ENCODE results near the gene RILPL2.
"Not testable (repeated sequence)": the region's sequence is repeated elsewhere in the genome, so short reads cannot be mapped to it uniquely, and the experiment has no call there.

Gene RILPL2

DNA sequence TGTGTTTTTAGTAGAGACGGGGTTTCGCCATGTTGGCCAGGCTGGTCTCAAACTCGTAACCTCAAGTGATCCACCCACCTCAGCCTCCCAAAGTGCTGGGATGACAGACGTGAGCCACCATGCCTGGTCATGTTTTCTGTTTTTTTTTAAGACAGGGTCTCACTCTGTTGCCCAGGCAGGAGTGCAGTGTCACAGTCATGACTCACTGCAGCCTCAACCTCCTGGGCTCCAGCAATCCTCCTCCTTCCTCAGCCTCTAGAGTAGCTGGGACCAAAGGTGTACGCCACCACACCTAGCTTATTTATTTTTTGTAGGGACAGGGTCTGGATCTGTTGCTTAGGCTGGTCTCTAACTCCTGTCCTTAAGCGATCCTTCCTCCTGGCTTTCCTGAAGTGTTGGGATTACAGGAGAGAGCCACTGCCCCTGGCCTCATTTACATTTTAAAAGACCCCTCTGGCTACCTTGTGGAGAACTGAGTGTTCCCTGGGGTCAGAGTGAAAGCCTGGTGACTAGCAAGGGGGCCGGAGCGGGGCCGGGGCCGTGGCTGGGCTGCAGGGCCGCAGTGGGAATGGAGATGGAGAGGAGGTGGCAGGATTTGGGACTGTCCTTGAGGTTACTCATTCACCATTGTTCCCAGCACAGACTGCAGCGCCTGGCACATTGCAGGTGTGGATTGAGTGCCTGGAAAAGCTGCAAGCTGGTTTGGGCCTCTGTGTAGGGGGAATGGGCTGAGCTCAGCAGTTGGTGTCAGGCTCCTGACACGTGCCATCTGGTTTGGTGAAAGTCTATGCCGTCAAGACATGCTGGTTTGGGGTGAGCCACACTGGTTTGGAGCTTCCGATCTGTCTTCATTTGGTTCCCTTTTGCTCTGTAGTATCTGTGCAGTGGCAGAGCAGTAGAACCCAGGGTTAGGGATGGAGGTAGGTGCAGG lies 34.5 kb downstream of the RILPL2 start:
- no peak for ATAC-seq

DNA sequence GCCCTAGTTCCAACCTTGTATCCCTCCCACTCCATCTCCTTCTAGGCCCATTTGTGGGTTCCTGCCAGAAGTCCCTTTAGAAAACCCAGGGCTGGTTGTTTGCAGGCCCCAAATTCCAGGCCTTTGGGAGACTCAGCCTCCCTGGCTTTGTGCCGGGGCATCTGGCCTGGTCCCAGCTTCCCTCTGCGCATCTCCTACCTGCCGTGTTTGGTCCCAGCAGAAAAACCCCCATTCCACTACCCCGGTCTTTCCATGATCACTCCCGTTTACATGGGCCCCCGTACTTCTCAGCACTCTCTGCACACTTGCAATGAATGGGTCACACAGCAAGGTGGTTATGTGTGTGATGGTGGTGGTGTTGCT lies 37.2 kb downstream of the RILPL2 start:
- ATAC-seq = no peak

DNA sequence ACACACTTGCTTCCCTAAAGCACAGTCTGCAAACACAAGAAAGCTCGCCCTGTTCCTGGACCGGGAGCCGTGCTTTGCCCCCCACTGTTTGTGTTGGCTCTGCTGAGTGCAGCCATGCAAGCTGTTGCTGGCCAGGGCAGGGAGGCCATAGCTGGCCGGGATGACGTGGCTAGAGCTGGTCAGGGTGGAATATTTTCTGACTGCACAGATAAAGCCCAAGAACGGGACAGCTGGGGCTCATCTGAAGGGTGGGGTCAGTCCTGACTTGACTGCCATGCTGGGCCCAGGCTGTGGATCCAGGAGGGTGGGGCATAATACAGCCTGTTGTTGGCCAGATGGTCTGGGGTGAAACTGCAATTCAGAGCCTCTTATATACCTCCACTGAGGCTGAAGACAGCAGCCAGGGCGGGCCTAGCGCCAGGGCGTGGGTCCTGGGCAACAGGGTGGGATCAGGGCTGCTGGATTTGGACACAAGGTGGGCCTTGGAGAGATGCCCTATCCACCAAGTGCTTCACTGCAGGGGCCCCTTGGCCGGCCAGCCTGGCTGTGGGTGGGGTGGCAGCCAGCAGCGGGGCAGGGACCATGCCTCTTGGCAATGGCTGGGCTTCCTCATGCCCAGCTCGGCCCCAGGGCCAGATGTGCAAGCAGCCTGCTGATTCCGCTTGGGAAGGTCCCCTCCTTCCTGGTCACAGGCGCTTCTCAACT lies 37.8 kb downstream of the RILPL2 start:
- no peak for ATAC-seq

DNA sequence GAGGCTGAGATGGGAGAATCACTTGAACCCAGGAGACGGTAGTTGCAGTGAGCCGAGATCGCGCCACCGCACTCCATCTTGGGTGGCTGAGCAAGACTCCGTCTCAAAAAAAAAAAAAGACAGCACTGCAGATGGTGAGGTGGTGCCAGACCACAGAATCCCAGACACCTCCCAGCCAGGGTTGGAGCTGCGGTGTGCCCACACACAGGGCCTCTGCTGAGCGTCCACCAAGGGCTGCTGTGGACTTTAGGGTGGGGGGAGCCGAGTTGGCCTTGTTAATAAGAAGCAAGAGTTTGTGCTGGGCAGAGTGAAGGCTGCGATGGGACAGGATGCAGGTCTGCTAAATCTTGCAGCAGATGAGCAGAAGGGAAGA lies 38.3 kb downstream of the RILPL2 start:
- ATAC-seq = no peak

DNA sequence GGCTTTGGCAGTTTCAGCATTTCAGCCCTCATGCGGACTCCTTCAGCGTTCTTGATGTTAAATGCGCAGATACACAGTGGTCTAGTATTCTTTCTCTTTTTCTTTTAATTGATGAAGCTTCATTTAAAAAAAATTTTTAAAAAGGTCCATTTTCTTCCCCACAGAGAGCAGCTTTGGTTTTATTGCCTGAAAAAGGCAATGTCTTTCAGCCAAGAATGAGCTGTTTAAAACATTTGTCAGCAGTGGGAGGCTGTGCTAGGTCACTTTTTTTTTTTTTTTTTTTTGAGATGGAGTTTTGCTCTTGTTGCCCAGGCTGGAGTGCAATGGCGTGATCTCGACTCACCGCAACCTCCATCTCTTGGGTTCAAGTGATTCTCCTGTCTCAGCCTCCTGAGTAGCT lies 39.1 kb downstream of the RILPL2 start:
- ATAC-seq = no peak

DNA sequence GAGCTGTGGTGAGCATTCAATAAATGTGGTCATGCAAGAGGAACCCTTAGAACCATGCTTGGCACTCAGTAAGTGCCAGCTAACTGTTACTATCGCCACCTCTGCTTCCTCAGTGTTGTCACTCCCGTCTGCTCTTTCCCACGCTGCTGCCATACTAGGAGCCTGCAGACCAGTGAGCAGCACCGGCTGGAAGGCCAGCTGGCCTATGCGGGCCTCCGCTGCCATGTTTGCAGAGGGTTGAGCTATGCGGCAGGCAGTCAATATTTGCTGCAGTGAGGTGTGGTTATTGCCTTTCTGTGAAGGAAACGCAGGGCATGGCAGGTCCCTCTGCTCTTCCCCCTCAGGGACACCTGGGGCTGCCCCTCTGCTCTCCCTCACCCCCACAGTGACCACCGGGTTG lies 39.5 kb downstream of the RILPL2 start:
- ATAC-seq = no peak

DNA sequence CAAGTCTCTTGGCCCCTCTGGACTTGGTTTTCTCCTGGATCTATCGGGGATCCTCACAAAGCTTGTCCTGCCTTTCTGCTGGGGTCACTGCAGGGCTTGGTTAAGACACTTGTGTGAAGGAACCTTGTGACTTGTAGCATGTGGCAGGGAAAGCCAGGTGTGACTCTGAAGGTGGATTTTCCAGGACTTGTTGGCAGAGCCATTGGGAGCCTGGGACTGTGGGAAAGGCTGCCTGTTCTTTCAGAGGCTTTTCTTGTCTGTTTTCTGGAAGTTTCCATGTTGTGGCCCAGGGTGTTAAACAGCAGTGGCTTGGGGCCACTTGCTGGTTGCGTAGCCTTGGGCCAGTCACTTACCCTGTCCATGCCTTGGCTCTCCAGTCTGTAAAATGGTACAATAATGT lies 39.9 kb downstream of the RILPL2 start:
- no peak for ATAC-seq

DNA sequence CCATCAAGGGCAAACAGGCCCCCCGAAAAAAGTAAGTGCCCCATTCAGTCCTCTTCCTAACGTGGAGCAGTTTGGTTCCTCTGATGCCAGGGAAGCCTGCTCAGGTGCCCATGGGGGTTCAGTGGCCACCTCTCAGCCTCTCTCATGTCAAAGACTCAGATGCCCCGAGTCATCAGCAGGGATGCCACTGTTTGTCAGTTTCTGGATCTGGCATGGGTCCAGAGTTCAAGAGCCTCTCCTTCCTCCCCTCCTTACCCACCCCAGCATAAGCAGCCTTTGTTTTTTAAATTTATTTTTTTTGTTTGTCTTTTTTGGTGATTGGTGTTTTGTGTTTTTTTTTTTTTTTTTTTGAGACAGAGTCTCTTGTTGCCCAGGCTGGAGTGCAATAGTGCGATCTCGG lies 41.2 kb downstream of the RILPL2 start:
- ATAC-seq = no peak

DNA sequence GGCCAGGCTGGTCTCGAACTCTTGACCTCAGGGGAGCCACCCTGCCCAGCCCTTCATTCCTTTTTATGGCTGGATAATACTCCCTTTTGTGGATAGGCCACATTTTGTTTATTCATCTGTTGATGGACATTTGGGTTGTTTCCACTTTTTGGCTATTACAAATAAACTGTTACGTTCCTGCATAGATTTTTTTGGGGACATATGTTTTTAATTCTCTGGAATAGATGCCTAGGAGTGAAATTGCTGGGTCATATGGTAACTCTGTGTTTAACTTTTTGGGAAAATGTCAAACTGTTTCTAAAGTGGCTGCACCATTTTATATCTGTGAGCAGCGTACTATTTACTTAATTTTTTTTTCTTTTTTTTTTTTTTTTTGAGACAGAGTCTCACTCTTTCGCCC lies 42.7 kb downstream of the RILPL2 start:
- no peak for ATAC-seq

DNA sequence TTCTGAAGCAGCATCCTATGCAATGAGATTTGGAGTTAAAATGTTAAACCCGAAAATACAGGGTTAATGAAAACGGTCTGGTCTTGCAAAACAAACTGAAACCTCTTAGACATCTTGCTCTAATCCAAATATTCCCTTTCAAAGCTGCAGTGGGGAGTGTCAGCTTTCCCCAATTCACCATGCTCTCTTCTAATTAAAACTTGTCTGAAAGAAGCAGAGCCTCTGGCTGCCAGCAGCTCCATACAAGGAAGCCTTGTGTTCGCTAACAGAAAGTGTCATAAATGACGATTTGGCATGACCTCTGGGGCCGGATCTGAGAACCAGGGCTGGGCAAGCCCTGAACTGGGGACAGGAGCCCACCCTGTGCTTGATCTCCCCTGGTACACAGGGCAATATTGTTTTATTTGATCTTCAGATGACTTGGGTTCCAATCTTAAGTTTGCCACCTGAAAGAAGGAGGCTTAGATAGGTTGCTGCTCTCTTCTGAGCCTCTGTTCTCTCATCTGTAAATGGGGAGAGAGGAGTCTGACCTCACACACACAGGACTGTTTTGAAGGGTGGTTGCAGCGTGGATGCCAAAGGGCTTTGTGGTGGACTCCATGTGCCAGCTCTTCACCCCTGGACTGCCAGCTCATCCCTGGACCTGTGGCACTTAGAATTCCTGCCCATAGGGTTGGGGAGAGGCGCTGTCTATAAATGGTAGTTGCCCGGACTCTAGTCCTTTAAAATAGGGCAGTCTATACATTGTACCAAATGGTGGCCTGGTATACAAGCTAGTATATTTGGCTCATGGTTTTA lies 44.7 kb downstream of the RILPL2 start:
- no peak for ATAC-seq

DNA sequence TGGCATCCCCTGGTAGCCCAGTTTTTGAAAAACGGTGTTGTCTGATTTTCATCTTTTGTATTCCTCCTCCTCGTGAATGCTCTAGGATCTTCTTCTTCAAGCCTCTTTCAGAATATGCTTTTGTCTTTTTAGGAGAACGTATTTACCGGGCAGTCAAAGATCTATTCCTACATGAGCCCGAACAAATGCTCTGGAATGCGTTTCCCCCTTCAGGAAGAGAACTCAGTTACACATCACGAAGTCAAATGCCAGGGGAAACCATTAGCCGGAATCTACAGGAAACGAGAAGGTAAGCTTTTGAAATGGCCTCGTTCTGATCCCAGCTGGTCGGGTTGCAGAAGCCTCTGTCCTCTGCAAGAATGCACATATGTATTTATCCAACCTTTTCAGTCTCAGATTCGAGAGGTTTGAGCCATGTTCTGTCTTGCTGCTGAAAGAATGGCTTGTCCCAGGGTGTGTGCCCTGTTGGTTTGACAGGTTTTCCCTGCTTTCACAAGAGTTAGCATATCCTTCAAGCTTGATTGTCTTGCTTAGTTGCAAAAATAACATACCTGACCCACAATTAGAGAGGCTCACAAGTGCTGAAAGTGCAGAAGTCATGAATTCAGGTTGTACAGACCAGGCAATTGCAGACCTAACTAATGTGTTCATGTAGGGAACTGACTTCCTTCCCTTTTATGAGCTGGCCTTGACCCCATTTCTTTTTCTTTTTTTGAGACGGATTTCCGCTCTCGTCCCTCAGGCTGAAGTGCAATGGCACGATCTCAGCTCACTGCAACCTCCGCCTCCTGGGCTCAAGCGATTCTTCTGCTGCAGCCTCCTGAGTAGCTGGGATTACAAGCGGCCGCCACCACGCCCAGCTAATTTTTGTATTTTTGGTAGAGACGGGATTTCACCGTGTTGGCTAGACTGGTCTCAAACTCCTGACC lies 45.7 kb downstream of the RILPL2 start:
- no peak for ATAC-seq

DNA sequence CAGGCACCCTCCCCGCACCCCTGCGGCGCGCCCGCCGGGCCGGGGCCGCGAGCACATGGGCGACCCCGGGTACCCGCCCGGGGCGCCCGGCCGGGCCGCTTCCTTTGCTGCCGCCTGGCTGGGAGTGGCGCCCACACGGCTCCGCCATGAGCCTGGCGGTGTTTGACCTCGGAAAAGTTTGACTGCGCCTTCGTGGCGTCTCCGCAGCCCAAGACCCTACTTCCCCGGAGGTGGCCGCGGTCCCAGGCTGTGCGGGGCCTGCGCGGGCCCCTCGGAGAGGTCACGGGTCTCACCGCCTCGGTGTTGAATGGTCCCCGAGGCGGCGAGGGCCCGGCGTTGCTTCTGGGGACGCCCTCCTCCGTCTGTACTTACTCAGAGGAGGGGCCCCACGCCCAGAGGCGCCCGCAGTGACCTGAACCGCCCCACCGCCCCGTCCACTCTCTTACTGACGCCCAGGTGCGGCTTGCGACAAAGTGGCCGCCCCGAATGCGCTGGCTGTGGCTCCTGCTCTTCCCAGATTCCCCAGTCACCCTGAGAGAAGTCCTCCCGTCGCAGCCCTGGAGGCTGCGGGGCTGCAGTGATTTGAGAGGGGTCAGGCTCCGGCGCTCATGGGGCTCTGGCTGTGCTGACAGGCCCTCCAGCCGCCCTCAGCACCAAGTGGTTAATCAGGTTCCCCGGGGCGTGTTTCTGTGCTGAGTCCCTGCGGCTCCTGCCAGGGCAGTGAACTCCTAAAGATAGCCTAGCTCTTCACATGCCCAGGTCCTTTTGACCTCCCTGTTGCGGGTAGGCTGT lies 46.7 kb downstream of the RILPL2 start:
- ATAC-seq = peak; percentile 23 to 28

DNA sequence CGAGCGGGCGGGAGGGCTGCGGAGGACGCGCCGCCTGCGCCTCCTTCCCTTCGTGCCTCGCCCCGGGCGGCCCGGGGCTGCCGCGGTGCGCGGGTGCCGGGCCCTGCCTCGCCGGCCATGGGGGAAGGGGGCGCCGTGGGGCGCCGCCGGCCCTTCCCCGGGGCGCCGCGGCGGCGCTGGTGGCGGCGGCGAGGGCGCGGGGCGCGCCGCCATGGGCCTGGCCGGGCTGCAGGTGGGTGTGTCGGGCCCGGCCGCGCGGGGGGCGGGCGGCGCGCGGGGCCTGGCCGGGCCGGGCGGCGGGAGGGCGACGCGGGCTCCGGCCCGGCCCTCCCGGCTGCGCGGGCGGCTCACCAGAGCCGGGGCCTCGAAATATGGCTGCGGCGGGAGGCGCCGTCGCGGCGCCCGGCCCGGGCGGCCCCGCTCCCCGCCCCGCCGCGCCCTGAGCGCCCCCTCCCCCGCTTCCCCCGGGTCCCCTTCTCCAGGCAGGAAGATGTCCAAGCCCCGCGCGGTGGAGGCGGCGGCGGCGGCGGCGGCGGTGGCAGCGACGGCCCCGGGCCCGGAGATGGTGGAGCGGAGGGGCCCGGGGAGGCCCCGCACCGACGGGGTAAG lies 47.4 kb downstream of the RILPL2 start:
- peak; percentile 1 to 8 for ATAC-seq

DNA sequence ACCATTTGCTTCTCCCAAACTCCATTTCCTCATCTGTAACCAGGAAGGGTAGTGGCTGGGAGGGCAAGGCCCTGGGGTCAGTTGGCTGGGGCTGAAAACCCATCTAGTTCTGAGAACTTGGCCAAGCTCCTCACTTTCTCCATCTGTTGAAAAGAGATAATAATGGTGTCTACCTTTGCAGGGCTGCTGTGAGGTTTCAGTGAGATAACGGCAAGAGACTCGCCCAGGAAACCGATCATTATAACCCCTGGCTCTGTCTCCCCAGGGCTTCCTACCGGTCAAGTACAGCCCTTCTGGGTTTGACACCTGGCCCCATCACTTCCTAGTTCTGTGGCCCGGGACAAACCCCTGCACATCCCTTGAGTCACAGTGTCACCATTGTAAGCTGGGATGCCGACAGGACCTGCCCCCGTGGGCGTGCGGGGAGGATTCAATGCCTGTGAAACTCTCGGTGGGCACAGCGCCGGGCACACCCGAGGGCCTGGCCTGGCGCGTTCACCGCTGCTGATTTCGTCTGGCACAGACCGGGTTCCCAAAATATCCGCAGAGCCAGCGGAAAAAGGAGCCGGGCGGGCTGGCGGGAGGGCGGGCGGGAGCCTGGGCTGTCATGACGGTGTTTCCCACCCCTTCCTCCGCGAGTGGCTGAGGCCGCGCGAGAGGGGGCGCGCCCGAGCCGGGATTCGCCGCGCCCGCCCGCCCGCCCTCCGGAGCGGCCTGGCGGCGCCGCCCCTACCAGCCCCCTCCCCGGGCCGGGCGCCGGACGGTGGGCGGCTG lies 48.1 kb downstream of the RILPL2 start:
- peak; percentile 54 to 59 for ATAC-seq

DNA sequence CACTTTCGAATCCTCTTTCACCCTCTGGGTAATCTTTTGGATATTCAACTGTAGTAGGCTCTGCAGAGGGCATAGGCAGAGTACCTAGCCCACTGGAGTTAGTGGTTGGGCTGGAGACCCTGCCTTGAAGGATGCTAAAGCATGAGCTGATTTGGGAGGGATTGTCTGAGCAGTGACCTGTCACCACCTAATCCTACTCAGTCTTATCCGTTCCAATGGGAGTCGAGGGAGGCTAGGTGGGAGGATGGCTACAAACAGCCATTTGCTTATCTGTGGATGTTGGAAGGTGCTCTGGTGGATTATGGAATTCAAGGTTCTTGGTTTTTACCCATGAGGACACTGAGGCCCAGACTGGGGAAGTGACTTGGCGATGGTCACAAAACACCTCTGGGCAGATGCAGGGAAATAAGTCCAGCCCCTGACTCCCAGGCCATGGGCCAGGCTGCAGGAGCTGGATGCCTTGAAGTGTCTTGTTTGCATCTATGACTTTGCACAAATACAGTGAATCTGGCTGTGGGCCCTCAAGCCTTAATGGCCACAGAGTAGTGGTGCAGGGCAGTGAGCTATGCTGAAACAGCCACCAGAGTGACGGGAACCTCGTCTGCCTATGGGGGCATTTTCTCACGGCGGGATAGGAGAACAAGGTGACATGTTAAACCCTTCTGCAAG lies 48.8 kb downstream of the RILPL2 start:
- ATAC-seq = no peak

DNA sequence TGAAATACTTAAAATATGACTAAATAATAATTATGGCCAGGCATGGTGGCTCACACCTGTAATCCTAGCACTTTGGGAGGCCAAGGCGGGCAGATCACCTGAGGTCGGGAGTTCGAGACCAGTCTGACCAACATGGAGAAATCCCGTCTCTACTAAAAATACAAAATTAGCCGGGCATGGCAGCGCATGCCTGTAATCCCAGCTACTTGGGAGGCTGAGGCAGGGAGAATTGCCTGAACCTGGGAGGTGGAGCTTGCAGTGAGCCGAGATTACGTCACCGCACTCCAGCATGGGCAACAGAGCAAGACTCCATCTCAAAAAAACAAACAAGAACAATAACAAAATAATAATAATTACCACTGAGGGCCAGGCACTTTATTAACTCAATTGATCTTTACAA lies 50.9 kb downstream of the RILPL2 start:
- ATAC-seq = not testable (repeated sequence)

DNA sequence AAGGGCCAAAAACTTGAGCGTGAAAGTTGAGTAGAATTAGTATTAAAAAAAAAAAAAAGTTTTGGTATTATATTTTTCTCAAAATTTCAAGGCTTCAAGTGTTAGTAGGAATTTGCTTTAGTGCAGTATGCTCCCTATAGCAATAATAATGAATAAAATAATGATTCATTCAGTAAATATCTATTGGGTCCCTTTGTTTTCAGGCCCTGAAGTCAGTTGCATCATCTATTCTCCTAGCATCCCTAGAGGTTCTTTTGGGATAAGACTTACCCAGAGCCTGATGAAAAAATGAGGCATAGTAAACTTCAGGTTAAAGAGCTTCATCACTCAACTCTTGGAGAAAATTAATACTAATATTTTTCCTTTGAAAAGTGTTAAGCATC lies 51.5 kb downstream of the RILPL2 start:
- ATAC-seq = no peak

DNA sequence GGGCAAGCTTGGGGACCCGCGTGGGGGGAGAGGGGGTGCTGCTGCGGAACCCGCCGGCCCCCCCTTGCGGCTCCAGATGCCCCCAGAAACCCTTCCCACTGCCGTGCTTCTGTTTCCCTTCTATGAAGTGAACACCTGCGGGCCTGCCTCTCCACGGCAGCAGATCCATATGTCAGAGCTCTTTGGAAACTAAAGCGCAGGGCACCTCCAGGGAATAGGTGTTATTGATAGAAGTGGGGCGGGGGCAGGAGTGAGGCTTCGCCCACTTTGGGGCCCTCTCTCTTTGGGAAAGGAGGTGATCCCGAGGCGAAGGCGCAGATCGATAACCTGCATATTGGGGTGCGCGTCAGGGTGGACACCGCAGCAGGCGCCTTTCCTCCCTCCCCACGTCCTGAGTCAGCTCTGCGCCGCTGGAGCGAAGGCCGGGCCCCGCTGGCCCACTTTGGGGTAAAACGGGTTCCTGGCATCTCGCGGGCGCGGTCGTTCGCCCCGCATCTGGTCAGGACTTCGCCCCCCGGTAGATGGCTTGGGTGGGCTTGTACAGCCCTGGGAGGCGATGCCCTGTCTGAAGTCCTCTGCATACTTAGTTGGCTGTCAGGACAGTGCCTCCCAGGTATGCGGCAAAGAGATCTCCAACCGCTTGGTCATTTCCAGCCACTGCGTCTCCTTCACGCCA lies 52.0 kb downstream of the RILPL2 start:
- no peak for ATAC-seq

DNA sequence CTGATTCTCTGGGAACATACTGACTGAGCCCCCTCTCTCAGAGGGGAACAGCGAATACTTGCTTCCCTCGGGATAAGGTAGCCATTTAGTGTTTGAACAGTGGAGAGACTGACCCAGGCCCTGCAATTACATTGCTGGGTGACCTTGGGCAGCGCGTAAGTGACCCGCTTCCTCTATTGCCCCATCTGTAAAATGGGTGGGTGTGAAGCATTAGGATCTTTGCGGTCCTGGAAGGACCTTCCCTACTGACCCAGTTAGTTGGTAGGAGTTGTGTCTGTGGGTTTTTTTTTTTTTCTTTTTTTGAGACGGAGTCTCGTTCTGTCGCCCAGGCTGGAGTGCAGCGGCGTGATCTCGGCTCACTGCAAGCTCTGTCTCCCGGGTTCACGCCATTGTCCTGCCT lies 53.8 kb downstream of the RILPL2 start:
- no peak for ATAC-seq

Measured in activated CD4-positive, CD25-positive, alpha-beta regulatory T cell treated with anti-CD3 and anti-CD28 coated beads, Interleukin-2, amount 50 U/mL, for 24 hours (primary cell).